ENCODE measurements around the gene IGF2BP2.
"Not testable (repeated sequence)": the region's sequence is repeated elsewhere in the genome, so short reads cannot be mapped to it uniquely, and the experiment has no call there.

IGF2BP2 gene

GRCh38 chr3:185708392-185708791 lies 116.5 kb downstream of the IGF2BP2 start:
- no peak for DNase-seq

- DNase-seq: no peak
Measured at GRCh38 chr3:185705498-185705897, 119.3 kb downstream of the IGF2BP2 start.

GRCh38 chr3:185702262-185703225 lies 122.3 kb downstream of the IGF2BP2 start:
- peak; percentile 18 for DNase-seq

- no peak for DNase-seq
Measured at GRCh38 chr3:185701611-185702261, 123.1 kb downstream of the IGF2BP2 start.

GRCh38 chr3:185699927-185700326 lies 124.9 kb downstream of the IGF2BP2 start:
- DNase-seq: no peak

- not testable (repeated sequence) for DNase-seq
Measured at GRCh38 chr3:185697228-185697627, 127.6 kb downstream of the IGF2BP2 start.

- no peak for DNase-seq
Measured at GRCh38 chr3:185696039-185696438, 128.8 kb downstream of the IGF2BP2 start.

- no peak for DNase-seq
Measured at GRCh38 chr3:185693985-185694653, 130.7 kb downstream of the IGF2BP2 start.

- DNase-seq: no peak
Measured at GRCh38 chr3:185691622-185692021, 133.2 kb downstream of the IGF2BP2 start.

- DNase-seq: no peak
Measured at GRCh38 chr3:185687271-185687878, 137.5 kb downstream of the IGF2BP2 start.

GRCh38 chr3:185685231-185686035 lies 139.4 kb downstream of the IGF2BP2 start:
- no peak for DNase-seq

- DNase-seq: no peak
Measured at GRCh38 chr3:185680231-185680630, 144.6 kb downstream of the IGF2BP2 start.

- no peak for DNase-seq
Measured at GRCh38 chr3:185678027-185678426, 146.8 kb downstream of the IGF2BP2 start.

GRCh38 chr3:185677146-185677829 lies 147.6 kb downstream of the IGF2BP2 start:
- peak; percentile 66 for DNase-seq

- DNase-seq: no peak
Measured at GRCh38 chr3:185667574-185667973, 157.3 kb downstream of the IGF2BP2 start.

- DNase-seq: no peak
Measured at GRCh38 chr3:185663929-185664328, 160.9 kb downstream of the IGF2BP2 start.

GRCh38 chr3:185661772-185662171 lies 163.1 kb downstream of the IGF2BP2 start:
- DNase-seq: no peak

- DNase-seq: not testable (repeated sequence)
Measured at GRCh38 chr3:185661296-185661695, 163.5 kb downstream of the IGF2BP2 start.

- DNase-seq: peak; percentile 77
Measured at GRCh38 chr3:185659942-185660921, 164.6 kb downstream of the IGF2BP2 start.

- DNase-seq: no peak
Measured at GRCh38 chr3:185658943-185659342, 165.9 kb downstream of the IGF2BP2 start.
